Measurements from ENCODE around the gene FRY. TPM values are rescaled to one million over a fixed set of nuclear protein-coding genes. Genes with fewer than 3 reads are reported as not detected.

The FRY gene
- total RNA-seq, 1 experiment from 2014 or later = 1.3 TPM

GRCh38 chr13:32081591-32081990 lies 50.0 kb downstream of the FRY start:
- TF ChIP-seq, protein P1, sequence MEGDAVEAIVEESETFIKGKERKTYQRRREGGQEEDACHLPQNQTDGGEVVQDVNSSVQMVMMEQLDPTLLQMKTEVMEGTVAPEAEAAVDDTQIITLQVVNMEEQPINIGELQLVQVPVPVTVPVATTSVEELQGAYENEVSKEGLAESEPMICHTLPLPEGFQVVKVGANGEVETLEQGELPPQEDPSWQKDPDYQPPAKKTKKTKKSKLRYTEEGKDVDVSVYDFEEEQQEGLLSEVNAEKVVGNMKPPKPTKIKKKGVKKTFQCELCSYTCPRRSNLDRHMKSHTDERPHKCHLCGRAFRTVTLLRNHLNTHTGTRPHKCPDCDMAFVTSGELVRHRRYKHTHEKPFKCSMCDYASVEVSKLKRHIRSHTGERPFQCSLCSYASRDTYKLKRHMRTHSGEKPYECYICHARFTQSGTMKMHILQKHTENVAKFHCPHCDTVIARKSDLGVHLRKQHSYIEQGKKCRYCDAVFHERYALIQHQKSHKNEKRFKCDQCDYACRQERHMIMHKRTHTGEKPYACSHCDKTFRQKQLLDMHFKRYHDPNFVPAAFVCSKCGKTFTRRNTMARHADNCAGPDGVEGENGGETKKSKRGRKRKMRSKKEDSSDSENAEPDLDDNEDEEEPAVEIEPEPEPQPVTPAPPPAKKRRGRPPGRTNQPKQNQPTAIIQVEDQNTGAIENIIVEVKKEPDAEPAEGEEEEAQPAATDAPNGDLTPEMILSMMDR (conservative IDR thresholded peaks at IDR 0.05; ENCODE audit: low read depth, low read length) = no peak
- TF ChIP-seq EZH2phosphoT487 (IDR thresholded peaks at IDR 0.05; ENCODE audit: borderline replicate concordance, low read length) = no peak
- no peak for TF ChIP-seq EZH2 (IDR thresholded peaks at IDR 0.05; ENCODE audit: low read length, unreplicated experiment)
- Histone ChIP-seq H2AFZ (ENCODE audit: low read length) (no peak overlapping the region), H3K27me3 (ENCODE audit: low read length) (no peaks in the 10 kb centered on the region), H3K79me2 (ENCODE audit: low read length) (no peaks in the 10 kb centered on the region), H3F3A (ENCODE audit: low read length, unreplicated experiment) (no peaks in the 10 kb centered on the region), H3K9me2 (replicated peaks; ENCODE audit: low read length) (no peaks in the 10 kb centered on the region), H3K9ac (ENCODE audit: low read length) (no peak overlapping the region), H3K27ac (ENCODE audit: low read length) (no peak overlapping the region), H3K4me2 (ENCODE audit: low read length) (no peak overlapping the region), H3K9me3 (ENCODE audit: low read length) (no peaks in the 10 kb centered on the region), H4K20me1 (ENCODE audit: low read length) (no peaks in the 10 kb centered on the region), H3K4me1 (ENCODE audit: insufficient read depth, low read length) (no peaks in the 10 kb centered on the region), H3K4me3 (ENCODE audit: low read length) (no peak overlapping the region), H3K36me3 (ENCODE audit: low read depth, low read length) (no peaks in the 10 kb centered on the region)
- no TSS peak for BruUV-seq (replicated peaks)
- ATAC-seq = no peak
- intact Hi-C loops (cut with micrococcal nuclease) = no loop called here
- ChIA-PET POLR2A (ENCODE audit: unreplicated experiment) (no interaction called here), CTCF (interaction anchor here (0.7 kb wide), 1 partner anchor 172 kb away, joined by 9 read pairs; no protein-coding TSS in a partner anchor)
- DNase-seq = no peak

DNA sequence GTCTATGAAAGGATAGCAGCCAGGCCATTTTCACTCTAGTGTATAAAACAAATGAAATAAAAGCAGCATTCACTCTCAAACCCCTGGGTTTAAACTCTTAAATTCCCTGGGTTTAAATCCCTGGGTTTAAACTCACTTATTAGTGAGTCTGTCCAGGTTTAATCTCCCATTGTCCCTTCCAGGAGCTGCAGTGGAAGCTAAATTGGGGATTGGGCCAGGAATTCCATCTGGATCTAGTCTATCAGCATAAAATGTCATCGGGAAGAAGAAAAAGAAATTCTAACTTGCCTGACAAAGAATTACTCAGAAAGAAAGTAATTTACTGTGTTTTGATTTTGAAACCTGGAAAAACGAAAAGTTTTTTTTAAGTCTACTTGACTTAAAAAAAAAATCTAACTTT lies 54.8 kb downstream of the FRY start:
- Histone ChIP-seq H3K4me1 (ENCODE audit: insufficient read depth, low read length) (no peaks in the 10 kb centered on the region), H4K20me1 (ENCODE audit: low read length) (no peaks in the 10 kb centered on the region), H3K9ac (ENCODE audit: low read length) (no peak overlapping the region), H3K27ac (ENCODE audit: low read length) (no peak overlapping the region), H3K79me2 (ENCODE audit: low read length) (no peaks in the 10 kb centered on the region), H3K27me3 (ENCODE audit: low read length) (no peaks in the 10 kb centered on the region), H3K9me3 (ENCODE audit: low read length) (no peaks in the 10 kb centered on the region), H2AFZ (ENCODE audit: low read length) (no peak overlapping the region), H3K9me2 (replicated peaks; ENCODE audit: low read length) (no peaks in the 10 kb centered on the region), H3K36me3 (ENCODE audit: low read depth, low read length) (no peaks in the 10 kb centered on the region), H3K4me3 (ENCODE audit: low read length) (no peak overlapping the region), H3F3A (ENCODE audit: low read length, unreplicated experiment) (no peaks in the 10 kb centered on the region), H3K4me2 (ENCODE audit: low read length) (no peak overlapping the region)
- ChIA-PET CTCF (no interaction called here), POLR2A (ENCODE audit: unreplicated experiment) (no interaction called here)
- intact Hi-C loops (cut with micrococcal nuclease) = no loop called here
- TF ChIP-seq, protein P1 (conservative IDR thresholded peaks at IDR 0.05; ENCODE audit: low read depth, low read length) = no peak
- TF ChIP-seq EZH2phosphoT487 (IDR thresholded peaks at IDR 0.05; ENCODE audit: borderline replicate concordance, low read length) (no peak), EZH2 (IDR thresholded peaks at IDR 0.05; ENCODE audit: low read length, unreplicated experiment) (no peak)
- DNase-seq (no peak), ATAC-seq (no peak)
- no TSS peak for BruUV-seq (replicated peaks)

- intact Hi-C loops (cut with micrococcal nuclease) = no loop called here
- H3K27me3 ChIP-seq (ENCODE audit: low read length) = no peaks in the 10 kb centered on the region
- H3K36me3 ChIP-seq (ENCODE audit: low read depth, low read length) = no peaks in the 10 kb centered on the region
- H2AFZ ChIP-seq (ENCODE audit: low read length) = no peak overlapping the region
- H3K4me3 ChIP-seq (ENCODE audit: low read length) = no peak overlapping the region
- H3K27ac ChIP-seq (ENCODE audit: low read length) = no peak overlapping the region
- no peaks in the 10 kb centered on the region for H4K20me1 ChIP-seq (ENCODE audit: low read length)
- no peaks in the 10 kb centered on the region for H3K79me2 ChIP-seq (ENCODE audit: low read length)
- H3K9me2 ChIP-seq (replicated peaks; ENCODE audit: low read length) = no peaks in the 10 kb centered on the region
- DNase-seq (no peak), ATAC-seq (no peak)
- CTCF ChIA-PET = no interaction called here
- H3F3A ChIP-seq (ENCODE audit: low read length, unreplicated experiment) = no peaks in the 10 kb centered on the region
- POLR2A ChIA-PET (ENCODE audit: unreplicated experiment) = no interaction called here
- no peak overlapping the region for H3K9ac ChIP-seq (ENCODE audit: low read length)
- H3K4me1 ChIP-seq (ENCODE audit: insufficient read depth, low read length) = no peaks in the 10 kb centered on the region
- TF ChIP-seq EZH2phosphoT487 (IDR thresholded peaks at IDR 0.05; ENCODE audit: borderline replicate concordance, low read length) (no peak), EZH2 (IDR thresholded peaks at IDR 0.05; ENCODE audit: low read length, unreplicated experiment) (no peak)
- TF ChIP-seq, protein P1 (conservative IDR thresholded peaks at IDR 0.05; ENCODE audit: low read depth, low read length) = no peak
- H3K9me3 ChIP-seq (ENCODE audit: low read length) = no peaks in the 10 kb centered on the region
- no peak overlapping the region for H3K4me2 ChIP-seq (ENCODE audit: low read length)
- BruUV-seq (replicated peaks) = no TSS peak
These were observed 55.3 kb downstream of the FRY start for GRCh38 chr13:32086791-32087441.

Data from PC-3 (cell line).